Activated B cell treated with CpG ODN at 0.5 μM for 24 hours (primary cell): ENCODE results near the gene U2AF1. TPM values are rescaled to one million over a fixed set of nuclear protein-coding genes. Genes with fewer than 3 reads are reported as not detected.
"Not testable (repeated sequence)": the region's sequence is repeated elsewhere in the genome, so short reads cannot be mapped to it uniquely, and the experiment has no call there.

Experiments used
- ATAC-seq: fragments of 200-7000 bp; cut with Tn5 transposase; one replicate; pipeline ENCODE4 v1.10.0; 2021; ENCODE audit warnings: low read depth, mild to moderate bottlenecking, moderate library complexity
- CTCF ChIA-PET: fragments of 350-600 bp; sonication (Branson Sonifier 250); formaldehyde crosslinking; loops from one replicate; lab custom pipeline; 2021; ENCODE audit warnings: antibody characterized with exemption; lab: Charles Lee
- POLR2A ChIA-PET: fragments of 350-600 bp; sonication (Branson Sonifier 250); formaldehyde crosslinking; loops from one replicate; lab custom pipeline; 2021; ENCODE audit warnings: antibody characterized with exemption; lab: Charles Lee
- DNase-seq: peaks from one replicate; pipeline ENCODE4 v3.0.0; 2022
- H3K27ac Mint-ChIP-seq: one replicate; pipeline ENCODE4 v1.8.0; 2020; ENCODE audit warnings: mixed read lengths
- H3K27me3 Mint-ChIP-seq: one replicate; pipeline ENCODE4 v1.8.0; 2021; ENCODE audit warnings: mixed read lengths
- H3K36me3 Mint-ChIP-seq: one replicate; pipeline ENCODE4 v1.8.0; 2021; ENCODE audit warnings: low read depth, mixed read lengths
- H3K4me1 Mint-ChIP-seq: one replicate; pipeline ENCODE4 v1.8.0; 2021; ENCODE audit warnings: mixed read lengths
- H3K4me3 Mint-ChIP-seq: one replicate; pipeline ENCODE4 v1.8.0; 2020; ENCODE audit warnings: mild to moderate bottlenecking, mixed read lengths
- H3K9me3 Mint-ChIP-seq: one replicate; pipeline ENCODE4 v1.8.0; 2020; ENCODE audit warnings: mixed read lengths
- intact Hi-C: fragments of 100-400 bp; cut with micrococcal nuclease; formaldehyde crosslinking; loops from one replicate; pipeline ENCODE4 v1.15.1; 2024
- total RNA-seq: library from RNA; stranded (reverse); gene quantifications from 2 replicates; pipeline ENCODE4 v1.2.3, GENCODE V29; 2022

Gene U2AF1
- total RNA-seq, 1 donor from 2014 or later = 80.6 TPM

GRCh38 chr21:43045876-43046821 lies 61.2 kb downstream of the U2AF1 start:
- H3K27me3 Mint-ChIP-seq, POLR2A ChIA-PET, CTCF ChIA-PET, H3K9me3 Mint-ChIP-seq, H3K36me3 Mint-ChIP-seq, H3K27ac Mint-ChIP-seq, intact Hi-C loops: not testable (repeated sequence)
- peak; percentile 44 for DNase-seq
- Mint-ChIP-seq H3K4me3 (peak overlapping the region; percentile 46), H3K4me1 (peaks cover 14% of the 10 kb centered on the region)
- peak; percentile 83 for ATAC-seq

- H3K36me3 Mint-ChIP-seq, intact Hi-C loops, DNase-seq, ATAC-seq, H3K27ac Mint-ChIP-seq, POLR2A ChIA-PET, H3K9me3 Mint-ChIP-seq, CTCF ChIA-PET, H3K27me3 Mint-ChIP-seq: not testable (repeated sequence)
- peaks cover 14% of the 10 kb centered on the region for H3K4me1 Mint-ChIP-seq
- peak overlapping the region; percentile 35 for H3K4me3 Mint-ChIP-seq
Measured at GRCh38 chr21:43045165-43045875, 62.0 kb downstream of the U2AF1 start.

- DNase-seq, H3K9me3 Mint-ChIP-seq, H3K27me3 Mint-ChIP-seq, H3K27ac Mint-ChIP-seq, ATAC-seq, intact Hi-C loops, H3K4me3 Mint-ChIP-seq, POLR2A ChIA-PET, H3K36me3 Mint-ChIP-seq, CTCF ChIA-PET: not testable (repeated sequence)
- peaks cover 14% of the 10 kb centered on the region for H3K4me1 Mint-ChIP-seq
Measured at GRCh38 chr21:43044547-43044946, 62.8 kb downstream of the U2AF1 start.

GRCh38 chr21:43043291-43043690 lies 64.1 kb downstream of the U2AF1 start:
- H3K36me3 Mint-ChIP-seq, H3K27me3 Mint-ChIP-seq, H3K9me3 Mint-ChIP-seq, DNase-seq, POLR2A ChIA-PET, H3K27ac Mint-ChIP-seq, intact Hi-C loops, H3K4me3 Mint-ChIP-seq, ATAC-seq, CTCF ChIA-PET: not testable (repeated sequence)
- H3K4me1 Mint-ChIP-seq = peaks cover 14% of the 10 kb centered on the region

Other genes with a start within 250 kb of the U2AF1 start
- 56.7 and 60.5 TPM in 2 replicates for gene WDR4, start 228.0 kb downstream of the U2AF1 start, total RNA-seq
- gene NDUFV3, start 214.3 kb downstream of the U2AF1 start, total RNA-seq = 21.2 and 27.1 TPM in 2 replicates
- not detected in 2 replicates for gene ERVH48-1, start 181.9 kb downstream of the U2AF1 start, total RNA-seq
- gene PKNOX1, start 133.0 kb downstream of the U2AF1 start, total RNA-seq = 13.3 and 15.6 TPM in 2 replicates
- 15.6 and 22.3 TPM in 2 replicates for gene CBS, start 31.7 kb downstream of the U2AF1 start, total RNA-seq
- gene CRYAA, start 61.4 kb upstream of the U2AF1 start, total RNA-seq = not detected in 2 replicates